GM12864 (cell line): Measurements from ENCODE around the gene NOVA1.
"Not testable (repeated sequence)": the region's sequence is repeated elsewhere in the genome, so short reads cannot be mapped to it uniquely, and the experiment has no call there.

Experiments
- DNase-seq: peaks from one replicate; pipeline ENCODE4 v3.0.0-alpha.2; 2011; ENCODE audit warnings: low read depth
- H3K4me3 ChIP-seq: 2 replicates; pipeline ENCODE4 v1.5.1; 2011; ENCODE audit warnings: mild to moderate bottlenecking, low read depth, low read length, control low read depth
- CTCF ChIP-seq: IDR thresholded peaks from 2 replicates; pipeline ENCODE4 v1.5.1; 2011; ENCODE audit warnings: low read depth, mild to moderate bottlenecking, moderate library complexity, low read length, control low read depth, inconsistent platforms; ENCODE audit errors: missing control alignments

The NOVA1 gene, protein sequence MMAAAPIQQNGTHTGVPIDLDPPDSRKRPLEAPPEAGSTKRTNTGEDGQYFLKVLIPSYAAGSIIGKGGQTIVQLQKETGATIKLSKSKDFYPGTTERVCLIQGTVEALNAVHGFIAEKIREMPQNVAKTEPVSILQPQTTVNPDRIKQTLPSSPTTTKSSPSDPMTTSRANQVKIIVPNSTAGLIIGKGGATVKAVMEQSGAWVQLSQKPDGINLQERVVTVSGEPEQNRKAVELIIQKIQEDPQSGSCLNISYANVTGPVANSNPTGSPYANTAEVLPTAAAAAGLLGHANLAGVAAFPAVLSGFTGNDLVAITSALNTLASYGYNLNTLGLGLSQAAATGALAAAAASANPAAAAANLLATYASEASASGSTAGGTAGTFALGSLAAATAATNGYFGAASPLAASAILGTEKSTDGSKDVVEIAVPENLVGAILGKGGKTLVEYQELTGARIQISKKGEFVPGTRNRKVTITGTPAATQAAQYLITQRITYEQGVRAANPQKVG

GRCh38 chr14:26597589-26598080 lies at the start of gene NOVA1:
Gene NOVA1 (minus strand): TSS chr14:26598033. CDS start chr14:26597436, 597 bp downstream.
- no peak for TF ChIP-seq CTCF
- DNase-seq: no peak
- H3K4me3 ChIP-seq: no peak within 1 kb of the TSS

- H3K4me3 ChIP-seq, DNase-seq: not testable (repeated sequence)
These were observed 47.2 kb upstream of the NOVA1 start for GRCh38 chr14:26645057-26645456.

- no peak overlapping the region for H3K4me3 ChIP-seq
- DNase-seq: no peak
- no peak for TF ChIP-seq CTCF
These were observed 38.7 kb upstream of the NOVA1 start for GRCh38 chr14:26636561-26636960.

DNA sequence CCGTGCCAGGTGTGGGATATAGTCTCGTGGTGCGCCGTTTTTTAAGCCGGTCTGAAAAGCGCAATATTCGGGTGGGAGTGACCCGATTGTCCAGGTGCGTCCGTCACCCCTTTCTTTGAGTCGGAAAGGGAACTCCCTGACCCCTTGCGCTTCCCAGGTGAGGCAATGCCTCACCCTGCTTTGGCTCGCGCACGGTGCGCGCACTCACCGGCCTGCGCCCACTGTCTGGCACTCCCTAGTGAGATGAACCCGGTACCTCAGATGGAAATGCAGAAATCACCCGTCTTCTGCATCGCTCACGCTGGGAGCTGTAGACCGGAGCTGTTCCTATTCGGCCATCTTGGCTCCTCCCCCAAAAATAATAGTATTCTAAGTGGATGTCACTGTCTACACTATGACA lies 37.1 kb upstream of the NOVA1 start:
- not testable (repeated sequence) for H3K4me3 ChIP-seq, DNase-seq

DNA sequence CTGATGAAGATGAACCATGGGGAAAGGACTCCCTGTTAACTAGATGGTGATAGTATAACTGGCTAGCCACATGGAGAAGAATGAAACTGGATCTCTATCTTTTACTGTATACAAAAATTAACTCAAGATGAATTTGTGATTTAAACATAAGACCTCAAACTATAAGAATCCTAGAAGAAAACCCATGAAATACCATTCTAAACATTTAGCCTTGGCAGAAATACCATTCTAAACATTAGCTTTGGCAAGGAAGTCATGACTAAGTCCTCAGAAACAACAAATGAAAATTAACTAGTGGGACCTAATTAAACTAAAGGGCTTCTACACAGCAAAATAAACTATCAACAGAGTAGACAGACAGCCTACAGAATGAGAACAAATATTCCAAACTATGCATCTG lies 28.4 kb upstream of the NOVA1 start:
- no peak overlapping the region for H3K4me3 ChIP-seq
- no peak for TF ChIP-seq CTCF
- DNase-seq: no peak

- TF ChIP-seq CTCF: no peak
- H3K4me3 ChIP-seq: no peak overlapping the region
- DNase-seq: no peak
These were observed 24.8 kb upstream of the NOVA1 start for GRCh38 chr14:26622611-26623010.

GRCh38 chr14:26621807-26622560 lies 24.2 kb upstream of the NOVA1 start:
- DNase-seq: no peak
- H3K4me3 ChIP-seq: no peak overlapping the region
- no peak for TF ChIP-seq CTCF
